HG03457 (cell line): Measurements from ENCODE around the gene SSNA1.

ENCODE experiments used
- ATAC-seq: cut with Tn5 transposase; IDR thresholded peaks from one replicate; pipeline ENCODE4 v1.9.1; 2021; ENCODE audit warnings: moderate number of reproducible peaks; ENCODE audit not compliant: unreplicated experiment

Gene SSNA1

DNA sequence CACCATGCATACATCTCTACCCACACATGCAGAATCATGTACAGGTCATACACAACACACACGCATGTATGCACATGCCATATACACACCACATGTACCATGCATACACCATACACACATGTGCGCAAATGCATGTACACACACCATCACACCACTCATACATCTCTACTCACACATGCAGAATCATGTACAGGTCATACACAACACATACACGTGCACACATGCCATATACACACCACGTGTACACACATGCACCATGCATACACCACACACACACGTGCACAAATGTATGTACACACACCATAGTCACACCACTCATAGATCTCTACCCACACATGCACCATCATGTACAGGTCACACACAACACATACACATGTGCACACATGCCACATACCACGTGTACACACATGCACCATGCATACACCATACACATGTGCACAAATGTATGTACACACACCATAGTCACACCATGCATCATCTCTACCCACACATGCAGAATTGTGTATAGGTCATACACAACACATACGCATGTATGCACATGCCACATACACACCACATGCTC is 35.6 kb upstream of the SSNA1 start:
- no peak for ATAC-seq

DNA sequence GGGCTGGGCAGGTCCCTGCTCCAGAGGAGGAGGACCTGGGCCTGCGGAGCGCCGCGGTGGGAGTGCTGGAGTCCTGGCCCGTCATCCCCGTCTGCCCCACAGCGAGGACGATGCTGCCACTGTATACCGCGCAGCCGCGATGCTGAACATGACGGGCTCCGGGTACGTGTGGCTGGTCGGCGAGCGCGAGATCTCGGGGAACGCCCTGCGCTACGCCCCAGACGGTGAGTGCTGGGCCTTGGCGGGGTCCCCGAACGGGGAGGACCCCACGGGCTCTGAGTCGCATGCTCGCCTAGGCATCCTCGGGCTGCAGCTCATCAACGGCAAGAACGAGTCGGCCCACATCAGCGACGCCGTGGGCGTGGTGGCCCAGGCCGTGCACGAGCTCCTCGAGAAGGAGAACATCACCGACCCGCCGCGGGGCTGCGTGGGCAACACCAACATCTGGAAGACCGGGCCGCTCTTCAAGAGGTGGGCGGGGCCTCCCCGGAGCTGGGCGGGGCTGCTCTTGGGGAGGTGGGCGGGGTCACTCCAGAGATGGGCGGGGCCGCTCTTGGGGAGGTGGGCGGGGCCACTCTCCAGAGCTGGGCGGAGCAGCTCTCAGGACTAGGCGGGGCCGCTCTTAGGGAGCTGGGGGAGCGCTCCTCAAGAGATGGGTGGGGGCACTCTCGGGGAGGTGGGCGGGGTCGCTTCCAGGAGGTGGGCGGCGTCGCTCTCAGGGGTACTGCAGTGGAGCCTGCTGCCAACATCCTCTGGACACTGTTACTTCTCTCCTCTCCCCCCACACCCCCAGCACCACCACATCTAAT is 31.7 kb upstream of the SSNA1 start:
- ATAC-seq = no peak

DNA sequence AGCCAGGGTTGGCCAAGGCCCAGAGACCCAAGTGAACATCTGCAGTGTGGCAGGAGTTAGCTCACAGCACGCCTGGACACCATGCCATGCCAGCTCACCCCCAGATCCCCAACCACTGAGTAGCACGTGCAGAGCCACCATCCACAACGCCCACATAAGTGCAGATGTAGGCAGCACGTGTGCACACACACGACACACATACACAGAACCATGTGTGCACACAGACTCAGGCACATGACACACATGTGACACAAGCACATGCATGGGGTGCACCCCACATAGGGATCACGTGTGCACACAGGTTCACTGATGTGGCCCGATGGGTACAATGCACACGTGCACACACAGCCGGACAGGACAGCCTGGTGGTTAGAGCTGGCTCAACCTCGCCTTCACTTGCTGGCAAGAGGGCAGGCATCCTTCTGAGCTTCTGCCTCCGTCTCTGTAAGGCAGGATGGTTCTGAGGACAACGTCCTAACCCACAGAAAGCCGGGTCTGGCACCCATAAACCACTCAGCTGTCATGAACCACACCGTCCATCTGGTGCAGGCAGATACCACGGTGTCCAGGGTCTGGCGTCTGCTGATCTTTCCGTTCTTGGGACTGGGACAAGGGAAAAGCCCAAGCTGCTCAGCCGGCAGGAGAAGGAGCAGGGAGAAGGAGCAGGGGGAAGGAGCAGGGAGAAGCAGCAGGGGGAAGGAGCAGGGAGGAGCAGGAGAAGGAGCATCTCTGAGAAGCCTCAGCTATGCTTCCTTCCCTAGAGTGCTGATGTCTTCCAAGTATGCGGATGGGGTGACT is 30.7 kb upstream of the SSNA1 start:
- no peak for ATAC-seq

DNA sequence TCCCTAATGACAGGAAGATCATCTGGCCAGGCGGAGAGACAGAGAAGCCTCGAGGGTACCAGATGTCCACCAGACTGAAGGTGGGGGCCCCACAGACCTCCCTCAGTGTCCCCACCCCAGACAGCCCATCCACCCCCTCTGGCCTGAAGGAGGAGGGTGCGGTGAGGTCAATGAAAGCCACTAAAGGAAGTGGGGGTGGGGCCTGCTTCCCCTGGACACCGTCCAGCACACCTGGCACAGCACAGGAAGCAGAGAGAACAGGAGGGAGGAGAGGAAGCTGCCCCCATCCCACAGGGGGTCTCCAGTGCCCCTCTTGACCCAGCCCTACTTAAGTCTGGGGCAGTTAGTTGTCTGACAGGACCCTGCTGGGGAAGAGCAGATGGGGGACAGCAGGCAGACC is 29.9 kb upstream of the SSNA1 start:
- ATAC-seq = no peak

DNA sequence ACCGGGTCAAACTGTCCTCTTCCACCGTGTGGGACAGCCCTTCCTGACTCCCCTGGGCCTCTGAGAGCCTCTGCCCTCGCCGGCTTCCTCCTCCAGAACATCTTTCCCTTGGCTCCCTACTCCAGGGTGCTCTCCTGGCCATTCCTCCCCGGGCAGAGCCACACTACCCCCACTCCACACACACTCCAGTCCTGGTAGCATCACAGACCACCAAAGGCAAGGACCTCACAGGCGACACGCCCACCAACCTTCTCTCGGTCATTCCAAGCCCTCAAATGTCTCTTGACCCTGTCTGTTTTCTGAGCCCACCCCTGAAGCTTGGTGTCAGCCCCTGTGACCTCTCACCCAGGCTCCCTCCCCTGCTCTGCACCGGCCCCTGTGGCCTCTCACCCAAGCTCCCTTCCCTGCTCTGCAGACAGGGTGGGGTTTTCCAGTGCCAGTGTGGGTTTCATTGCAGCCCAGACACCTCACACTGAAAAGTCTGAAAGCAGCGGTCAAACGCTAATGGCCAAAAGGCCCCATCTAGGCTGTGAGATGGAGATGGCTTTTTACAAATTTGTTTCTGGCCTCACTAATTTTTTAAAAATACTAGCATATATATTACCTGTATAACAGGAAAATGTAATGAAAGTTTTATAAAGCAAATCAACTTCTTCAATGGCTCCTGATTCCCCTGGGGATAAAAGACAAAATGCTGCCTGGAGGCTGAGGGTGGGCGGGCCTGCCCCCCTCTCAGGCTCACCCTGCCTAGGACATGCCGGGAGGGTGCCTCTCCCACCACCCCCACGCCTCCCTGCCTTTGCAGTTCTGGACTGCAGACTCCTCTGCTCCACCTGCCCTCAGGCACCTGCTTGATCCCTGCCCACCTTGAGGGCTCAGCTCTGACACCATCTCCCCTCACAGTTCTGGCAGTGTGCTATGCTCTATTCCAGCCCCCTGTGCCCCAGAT is 29.1 kb upstream of the SSNA1 start:
- no peak for ATAC-seq

DNA sequence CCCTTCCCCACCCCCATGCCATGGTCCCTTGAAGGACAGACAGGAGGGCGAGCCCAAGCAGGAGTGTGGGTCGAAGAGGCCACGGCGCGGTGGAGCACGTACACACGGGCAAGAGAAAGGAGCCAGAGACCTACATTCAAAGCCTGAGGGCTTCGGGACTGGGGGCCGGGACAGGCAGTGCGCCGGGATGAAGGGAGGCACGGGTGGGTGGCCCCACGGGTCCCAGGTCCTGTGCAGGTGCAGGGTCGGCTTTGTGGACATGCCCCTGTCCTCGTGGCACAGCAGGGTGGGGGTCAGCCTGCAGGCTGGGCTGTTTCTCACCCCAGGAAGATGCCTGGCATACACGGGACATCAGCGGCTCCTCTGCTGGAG is 28.4 kb upstream of the SSNA1 start:
- no peak for ATAC-seq

DNA sequence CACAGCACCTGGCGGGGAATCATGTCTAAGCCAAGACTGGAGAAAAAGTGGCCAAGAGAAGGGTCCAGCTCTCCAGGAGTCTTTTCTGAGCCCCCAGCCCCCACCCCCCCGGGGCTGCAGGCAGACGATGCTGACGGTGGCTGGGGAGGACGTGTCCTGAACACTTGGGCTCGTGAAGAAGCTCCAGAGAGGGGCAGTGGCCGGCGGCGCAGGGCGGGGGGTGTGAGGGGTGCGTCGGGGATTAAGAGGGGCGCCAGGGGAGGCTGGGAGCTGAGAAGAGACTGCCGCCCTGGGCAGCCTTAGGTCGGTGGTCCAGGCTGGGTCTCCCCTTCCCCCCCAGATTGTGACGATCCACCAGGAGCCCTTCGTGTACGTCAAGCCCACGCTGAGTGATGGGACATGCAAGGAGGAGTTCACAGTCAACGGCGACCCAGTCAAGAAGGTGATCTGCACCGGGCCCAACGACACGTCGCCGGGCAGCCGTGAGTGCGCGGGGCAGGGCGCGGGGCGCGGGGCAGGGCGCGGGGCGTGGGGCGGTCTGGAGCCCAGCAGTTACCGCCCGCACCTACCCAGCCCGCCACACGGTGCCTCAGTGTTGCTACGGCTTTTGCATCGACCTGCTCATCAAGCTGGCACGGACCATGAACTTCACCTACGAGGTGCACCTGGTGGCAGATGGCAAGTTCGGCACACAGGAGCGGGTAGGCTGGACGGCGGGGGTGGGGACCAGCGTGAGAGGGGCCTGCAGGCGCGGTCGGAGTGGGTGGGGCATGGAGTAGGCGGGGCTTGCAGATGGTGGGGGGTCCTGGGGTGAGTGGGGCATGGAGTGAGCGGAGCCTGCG is 27.5 kb upstream of the SSNA1 start:
- no peak for ATAC-seq

DNA sequence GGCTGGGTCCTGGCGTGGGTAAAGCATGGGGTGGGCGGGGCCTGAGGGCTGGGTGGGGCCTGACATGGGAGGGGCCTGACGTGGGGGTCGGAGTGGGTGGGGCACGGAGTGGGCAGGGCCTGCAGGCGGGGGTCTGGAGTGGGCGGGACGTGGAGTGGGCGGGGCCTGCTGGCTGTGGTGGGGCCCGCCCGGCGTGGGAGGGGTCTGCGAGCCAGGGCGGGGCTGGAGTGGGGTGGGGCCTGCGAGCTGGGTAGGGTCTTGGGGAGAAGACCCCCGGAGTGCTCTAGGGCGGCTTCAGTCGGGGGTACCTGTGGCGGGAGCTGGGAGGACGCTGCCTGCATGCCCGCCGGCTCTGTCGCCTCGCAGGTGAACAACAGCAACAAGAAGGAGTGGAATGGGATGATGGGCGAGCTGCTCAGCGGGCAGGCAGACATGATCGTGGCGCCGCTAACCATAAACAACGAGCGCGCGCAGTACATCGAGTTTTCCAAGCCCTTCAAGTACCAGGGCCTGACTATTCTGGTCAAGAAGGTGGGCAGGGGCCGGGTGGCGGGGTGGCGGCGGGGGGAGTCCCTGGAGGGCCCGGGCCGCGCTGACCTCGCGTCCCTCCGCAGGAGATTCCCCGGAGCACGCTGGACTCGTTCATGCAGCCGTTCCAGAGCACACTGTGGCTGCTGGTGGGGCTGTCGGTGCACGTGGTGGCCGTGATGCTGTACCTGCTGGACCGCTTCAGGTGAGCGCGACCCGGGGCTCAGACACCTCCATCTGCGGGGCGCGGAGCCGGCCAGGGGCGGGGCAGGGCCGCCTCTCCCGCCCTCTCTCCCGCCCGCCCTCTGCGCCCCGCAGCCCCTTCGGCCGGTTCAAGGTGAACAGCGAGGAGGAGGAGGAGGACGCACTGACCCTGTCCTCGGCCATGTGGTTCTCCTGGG is 26.7 kb upstream of the SSNA1 start:
- ATAC-seq = no peak

DNA sequence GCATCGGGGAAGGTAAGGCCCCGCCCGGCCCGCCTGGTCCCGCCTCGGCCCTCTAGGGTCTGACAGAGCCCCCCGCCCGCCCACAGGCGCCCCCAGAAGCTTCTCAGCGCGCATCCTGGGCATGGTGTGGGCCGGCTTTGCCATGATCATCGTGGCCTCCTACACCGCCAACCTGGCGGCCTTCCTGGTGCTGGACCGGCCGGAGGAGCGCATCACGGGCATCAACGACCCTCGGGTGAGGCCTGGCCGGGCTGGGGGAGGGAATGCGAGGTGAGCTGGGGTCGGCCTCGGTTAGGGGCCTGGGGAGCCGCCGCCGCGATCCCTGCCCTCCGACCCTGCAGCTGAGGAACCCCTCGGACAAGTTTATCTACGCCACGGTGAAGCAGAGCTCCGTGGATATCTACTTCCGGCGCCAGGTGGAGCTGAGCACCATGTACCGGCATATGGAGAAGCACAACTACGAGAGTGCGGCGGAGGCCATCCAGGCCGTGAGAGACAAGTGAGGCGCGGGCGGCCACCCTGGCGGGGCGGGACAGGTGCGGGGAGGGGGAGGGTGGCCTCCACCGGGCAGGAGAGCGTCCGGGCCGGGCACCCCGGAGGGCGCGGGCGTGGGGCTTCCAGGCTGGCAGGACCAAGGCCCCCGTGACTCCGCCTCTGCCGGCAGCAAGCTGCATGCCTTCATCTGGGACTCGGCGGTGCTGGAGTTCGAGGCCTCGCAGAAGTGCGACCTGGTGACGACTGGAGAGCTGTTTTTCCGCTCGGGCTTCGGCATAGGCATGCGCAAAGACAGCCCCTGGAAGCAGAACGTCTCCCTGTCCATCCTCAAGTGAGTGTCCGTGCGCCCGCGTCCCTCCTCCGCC is 25.7 kb upstream of the SSNA1 start:
- no peak for ATAC-seq

DNA sequence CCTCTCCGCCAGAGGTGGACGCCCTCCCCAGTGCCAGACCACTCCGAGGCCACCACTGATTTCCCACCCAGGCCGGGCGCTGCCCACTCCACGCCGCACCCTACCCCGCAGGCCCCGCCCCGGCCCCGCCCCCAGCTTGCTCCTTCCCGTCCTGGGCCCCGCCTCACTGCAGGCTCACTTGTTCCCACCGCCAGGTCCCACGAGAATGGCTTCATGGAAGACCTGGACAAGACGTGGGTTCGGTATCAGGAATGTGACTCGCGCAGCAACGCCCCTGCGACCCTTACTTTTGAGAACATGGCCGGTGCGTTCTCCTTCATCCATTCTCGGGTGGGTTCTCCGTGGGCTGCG is 25.1 kb upstream of the SSNA1 start:
- ATAC-seq = no peak

DNA sequence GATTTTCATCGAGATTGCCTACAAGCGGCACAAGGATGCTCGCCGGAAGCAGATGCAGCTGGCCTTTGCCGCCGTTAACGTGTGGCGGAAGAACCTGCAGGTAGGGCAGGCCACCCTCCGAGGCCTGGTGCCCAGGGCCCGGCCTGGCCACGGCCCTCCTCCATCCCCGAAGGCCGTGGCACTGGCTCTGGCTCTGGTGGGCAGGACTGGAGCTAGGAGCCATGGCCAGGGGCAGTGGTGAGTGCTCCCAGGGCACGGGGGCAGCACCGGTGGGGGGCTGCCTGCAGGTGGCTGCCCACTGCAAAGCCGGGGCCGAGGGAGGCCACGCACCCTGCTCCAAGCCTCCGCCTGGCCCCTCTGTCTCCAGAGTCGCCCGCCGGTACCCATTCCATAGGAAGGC is 24.7 kb upstream of the SSNA1 start:
- no peak for ATAC-seq

DNA sequence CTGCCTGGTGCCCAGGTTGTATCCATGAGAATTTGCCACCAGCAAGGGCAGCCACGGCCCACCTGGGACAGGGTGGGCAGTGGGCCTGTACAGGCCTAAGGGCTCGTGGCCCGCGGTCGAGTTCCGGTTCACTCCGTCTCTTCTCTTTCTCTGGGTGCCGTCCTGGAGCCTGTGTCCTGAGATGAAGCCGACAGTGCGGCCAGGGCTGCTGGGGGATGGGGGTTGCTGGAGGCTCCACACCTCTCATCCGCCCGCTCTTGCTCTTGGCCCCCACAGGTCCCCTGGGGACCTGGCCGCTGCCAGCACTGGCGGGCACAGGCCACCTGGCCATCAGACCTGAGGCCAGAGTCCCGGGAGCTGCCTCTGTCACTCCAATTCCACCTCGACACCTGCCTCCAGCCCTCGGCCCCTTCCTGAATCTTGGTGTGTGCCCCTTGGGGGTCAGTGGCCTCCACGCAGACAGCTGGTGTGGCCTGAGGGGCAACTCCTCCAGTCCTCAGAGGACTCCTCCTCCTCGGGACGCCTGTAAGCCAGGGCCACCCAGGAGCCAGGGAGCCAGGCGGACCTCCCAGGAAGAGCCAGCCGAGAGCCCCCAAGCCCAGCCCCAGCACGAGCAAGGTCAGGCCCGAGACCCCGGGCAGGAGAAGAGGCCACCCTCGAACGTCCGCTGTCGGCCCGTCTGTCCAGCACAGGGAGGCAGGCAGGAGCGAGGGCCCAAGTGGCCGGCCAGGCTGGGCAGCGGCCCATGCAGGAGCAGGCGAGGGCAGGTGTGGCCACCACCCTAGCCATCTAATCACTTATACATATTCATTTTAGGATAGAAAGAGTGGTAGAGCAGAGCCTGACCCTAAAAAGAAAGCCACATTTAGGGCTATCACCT is 23.9 kb upstream of the SSNA1 start:
- no peak for ATAC-seq

DNA sequence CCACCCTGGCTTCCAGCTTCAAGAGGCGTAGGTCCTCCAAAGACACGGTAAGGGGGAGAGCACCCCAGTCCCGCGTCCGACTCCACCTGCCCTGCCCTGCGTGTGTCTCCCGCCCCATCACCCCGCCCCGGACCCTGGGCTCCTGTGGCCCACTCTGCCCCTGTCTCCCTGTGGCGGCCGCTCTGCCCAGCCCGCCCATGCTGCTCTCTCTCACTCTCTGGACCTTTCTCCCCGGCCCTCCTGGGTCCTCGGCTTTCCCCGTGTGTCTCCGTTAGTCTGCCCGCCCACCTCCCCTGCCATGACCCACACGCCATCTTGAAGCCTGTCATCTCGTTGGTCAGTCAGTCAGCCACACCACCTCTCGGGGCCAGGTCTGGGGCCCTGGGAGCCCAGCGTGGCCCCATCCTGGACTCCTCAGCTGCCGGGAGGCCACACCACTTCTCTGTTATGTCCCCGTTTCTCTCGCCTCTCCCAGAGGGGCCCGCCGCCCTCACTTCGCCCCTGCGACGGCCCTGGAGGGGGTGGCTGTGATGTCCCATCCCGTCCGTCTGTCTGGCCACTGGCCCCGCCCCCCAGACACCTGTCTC is 23.1 kb upstream of the SSNA1 start:
- ATAC-seq = no peak

DNA sequence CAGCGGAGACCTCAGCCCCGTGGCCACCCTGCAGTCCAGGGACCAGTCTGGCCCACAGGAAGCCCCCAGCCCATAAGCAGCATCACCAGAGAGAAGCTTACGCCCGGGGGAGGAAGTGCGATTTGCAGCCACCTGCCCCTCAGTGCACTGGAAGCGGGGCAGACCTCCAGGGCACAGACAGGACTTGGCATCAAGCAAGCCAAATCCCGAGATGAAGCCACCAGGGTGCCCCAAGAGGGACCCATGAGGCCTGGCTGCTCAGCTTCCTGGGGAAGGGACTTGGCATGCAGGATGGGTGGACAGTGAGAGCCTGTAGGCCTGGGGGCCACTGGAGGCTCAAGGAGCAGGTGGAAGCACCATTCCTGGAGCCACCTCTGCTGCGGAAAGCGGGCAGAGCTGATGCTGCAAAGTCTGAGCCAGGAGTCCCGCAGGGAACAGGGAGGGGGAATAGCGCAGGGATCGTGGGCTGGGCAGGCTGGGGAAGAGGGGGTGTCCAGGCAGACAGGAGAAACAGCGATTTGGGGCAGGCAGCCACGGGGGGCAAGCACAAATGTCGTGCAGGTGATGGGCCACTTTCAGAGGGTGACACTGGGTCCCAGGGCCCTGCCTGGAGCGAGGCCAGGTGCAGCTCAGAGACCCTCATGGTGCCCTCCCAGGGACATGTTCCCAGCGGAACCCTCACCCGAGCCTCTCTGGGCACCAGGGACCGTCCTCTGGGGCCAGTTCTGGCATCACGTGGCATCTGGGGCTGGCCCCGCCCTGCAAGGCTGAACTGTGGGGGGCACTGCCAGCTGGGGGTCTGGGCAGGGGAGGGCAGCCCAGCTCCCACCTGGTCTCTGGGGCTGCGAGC is 21.9 kb upstream of the SSNA1 start:
- ATAC-seq = no peak

DNA sequence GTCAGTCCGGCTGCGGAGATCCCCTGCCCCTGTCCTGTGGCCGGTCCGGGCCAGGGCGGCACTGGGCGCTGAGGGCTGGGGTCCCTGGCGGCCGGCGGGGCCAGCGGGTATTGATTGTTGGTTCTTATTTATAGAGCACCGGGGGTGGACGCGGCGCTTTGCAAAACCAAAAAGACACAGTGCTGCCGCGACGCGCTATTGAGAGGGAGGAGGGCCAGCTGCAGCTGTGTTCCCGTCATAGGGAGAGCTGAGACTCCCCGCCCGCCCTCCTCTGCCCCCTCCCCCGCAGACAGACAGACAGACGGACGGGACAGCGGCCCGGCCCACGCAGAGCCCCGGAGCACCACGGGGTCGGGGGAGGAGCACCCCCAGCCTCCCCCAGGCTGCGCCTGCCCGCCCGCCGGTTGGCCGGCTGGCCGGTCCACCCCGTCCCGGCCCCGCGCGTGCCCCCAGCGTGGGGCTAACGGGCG is 21.2 kb upstream of the SSNA1 start:
- no peak for ATAC-seq
